ENCODE data around the gene ABCA1.

DNA sequence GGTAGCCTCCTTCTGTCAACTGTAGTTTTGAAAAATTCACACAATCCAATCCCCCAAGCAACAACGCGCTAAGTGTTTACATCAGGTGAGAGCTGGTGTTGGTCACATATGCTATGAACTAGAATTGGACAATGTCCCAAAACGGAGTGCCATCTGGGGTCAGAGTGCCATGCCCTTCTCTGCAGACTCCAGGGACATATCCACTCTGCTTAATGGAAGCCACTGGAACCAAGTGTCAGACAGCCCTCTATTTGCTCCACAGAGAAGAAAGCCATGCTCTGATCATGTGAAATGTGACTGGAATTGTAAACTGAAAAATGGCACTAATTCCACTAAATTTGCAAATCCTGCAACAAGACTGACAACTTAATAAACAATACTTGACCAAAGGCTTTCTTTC lies 12.2 kb downstream of the ABCA1 start:
- TF ChIP-seq, protein P1, sequence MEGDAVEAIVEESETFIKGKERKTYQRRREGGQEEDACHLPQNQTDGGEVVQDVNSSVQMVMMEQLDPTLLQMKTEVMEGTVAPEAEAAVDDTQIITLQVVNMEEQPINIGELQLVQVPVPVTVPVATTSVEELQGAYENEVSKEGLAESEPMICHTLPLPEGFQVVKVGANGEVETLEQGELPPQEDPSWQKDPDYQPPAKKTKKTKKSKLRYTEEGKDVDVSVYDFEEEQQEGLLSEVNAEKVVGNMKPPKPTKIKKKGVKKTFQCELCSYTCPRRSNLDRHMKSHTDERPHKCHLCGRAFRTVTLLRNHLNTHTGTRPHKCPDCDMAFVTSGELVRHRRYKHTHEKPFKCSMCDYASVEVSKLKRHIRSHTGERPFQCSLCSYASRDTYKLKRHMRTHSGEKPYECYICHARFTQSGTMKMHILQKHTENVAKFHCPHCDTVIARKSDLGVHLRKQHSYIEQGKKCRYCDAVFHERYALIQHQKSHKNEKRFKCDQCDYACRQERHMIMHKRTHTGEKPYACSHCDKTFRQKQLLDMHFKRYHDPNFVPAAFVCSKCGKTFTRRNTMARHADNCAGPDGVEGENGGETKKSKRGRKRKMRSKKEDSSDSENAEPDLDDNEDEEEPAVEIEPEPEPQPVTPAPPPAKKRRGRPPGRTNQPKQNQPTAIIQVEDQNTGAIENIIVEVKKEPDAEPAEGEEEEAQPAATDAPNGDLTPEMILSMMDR (conservative IDR thresholded peaks at IDR 0.05; ENCODE audit: low read length), result no peak
- no peak for TF ChIP-seq EZH2phosphoT487 (IDR thresholded peaks at IDR 0.05; ENCODE audit: borderline replicate concordance, low read depth, low read length)
